ENCODE measurements around the gene FGGY. TPM values are rescaled to one million over a fixed set of nuclear protein-coding genes. Genes with fewer than 3 reads are reported as not detected.

The FGGY gene
- total RNA-seq, 1 donor from 2014 or later = 32.5 TPM

DNA sequence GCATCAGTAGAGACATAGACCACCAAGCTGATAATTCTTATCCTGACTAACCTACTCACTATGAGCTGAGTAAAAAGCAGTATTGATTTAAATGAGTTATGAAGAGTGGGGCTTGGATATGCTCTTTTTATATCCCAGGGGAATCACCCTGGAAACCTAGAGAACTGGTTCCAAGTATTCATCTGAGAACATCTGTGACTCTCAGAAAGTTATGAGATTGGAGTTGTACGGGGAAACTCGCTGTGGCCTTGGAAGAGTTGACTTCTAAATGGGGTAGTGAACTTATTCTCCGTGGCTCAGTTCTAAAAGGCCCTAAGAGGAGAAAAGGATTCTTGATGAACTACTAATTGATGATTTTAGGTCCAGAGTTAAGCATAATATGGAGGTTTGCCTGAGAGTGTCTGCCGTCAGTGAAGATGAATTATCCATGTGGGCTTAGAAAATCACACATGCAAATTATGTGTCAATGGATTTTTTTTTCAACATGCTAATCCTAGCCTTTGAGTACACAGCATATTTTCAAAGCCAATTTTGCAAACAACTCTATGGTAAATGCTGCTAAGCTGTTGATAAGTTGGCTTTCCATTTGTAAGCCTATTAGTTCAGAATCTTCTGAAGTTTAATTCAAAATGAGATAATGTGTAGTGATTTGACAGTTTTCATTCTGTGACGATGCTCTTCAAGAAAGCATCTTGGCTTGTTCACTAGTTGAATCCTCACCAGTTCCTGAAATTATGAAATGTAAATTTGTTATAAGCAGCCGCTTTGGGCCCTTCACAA lies 122.7 kb downstream of the FGGY start:
- Histone ChIP-seq H3K9me3 (ENCODE audit: low read depth) (no peaks in the 10 kb centered on the region), H2AFZ (replicated peaks) (no peak overlapping the region), H3K4me1 (no peaks in the 10 kb centered on the region), H3K27me3 (no peaks in the 10 kb centered on the region), H3K79me2 (ENCODE audit: low read depth) (no peaks in the 10 kb centered on the region), H3F3A (ENCODE audit: low read depth) (no peaks in the 10 kb centered on the region), H3K27ac (no peak overlapping the region), H3K4me3 (no peak overlapping the region), H4K20me1 (ENCODE audit: low read depth) (no peaks in the 10 kb centered on the region), H3K36me3 (no peaks in the 10 kb centered on the region), H3K4me2 (no peak overlapping the region), H3K9ac (no peak overlapping the region)
- Mint-ChIP-seq H3K27me3 (ENCODE audit: insufficient read depth, low read depth) (no peaks in the 10 kb centered on the region), H3K9me3 (no peaks in the 10 kb centered on the region), H3K36me3 (no peaks in the 10 kb centered on the region), H3K4me1 (peaks cover 22% of the 10 kb centered on the region), H3K4me3 (no peak overlapping the region), H3K27ac (no peak overlapping the region)
- DNase-seq (ENCODE audit: low spot score) = no peak
- TF ChIP-seq EZH2 (IDR thresholded peaks at IDR 0.05) = no peak
- no peak for TF ChIP-seq EZH2phosphoT487 (IDR thresholded peaks at IDR 0.05)
- TF ChIP-seq, protein P1, sequence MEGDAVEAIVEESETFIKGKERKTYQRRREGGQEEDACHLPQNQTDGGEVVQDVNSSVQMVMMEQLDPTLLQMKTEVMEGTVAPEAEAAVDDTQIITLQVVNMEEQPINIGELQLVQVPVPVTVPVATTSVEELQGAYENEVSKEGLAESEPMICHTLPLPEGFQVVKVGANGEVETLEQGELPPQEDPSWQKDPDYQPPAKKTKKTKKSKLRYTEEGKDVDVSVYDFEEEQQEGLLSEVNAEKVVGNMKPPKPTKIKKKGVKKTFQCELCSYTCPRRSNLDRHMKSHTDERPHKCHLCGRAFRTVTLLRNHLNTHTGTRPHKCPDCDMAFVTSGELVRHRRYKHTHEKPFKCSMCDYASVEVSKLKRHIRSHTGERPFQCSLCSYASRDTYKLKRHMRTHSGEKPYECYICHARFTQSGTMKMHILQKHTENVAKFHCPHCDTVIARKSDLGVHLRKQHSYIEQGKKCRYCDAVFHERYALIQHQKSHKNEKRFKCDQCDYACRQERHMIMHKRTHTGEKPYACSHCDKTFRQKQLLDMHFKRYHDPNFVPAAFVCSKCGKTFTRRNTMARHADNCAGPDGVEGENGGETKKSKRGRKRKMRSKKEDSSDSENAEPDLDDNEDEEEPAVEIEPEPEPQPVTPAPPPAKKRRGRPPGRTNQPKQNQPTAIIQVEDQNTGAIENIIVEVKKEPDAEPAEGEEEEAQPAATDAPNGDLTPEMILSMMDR (IDR thresholded peaks at IDR 0.05) = no peak

DNA sequence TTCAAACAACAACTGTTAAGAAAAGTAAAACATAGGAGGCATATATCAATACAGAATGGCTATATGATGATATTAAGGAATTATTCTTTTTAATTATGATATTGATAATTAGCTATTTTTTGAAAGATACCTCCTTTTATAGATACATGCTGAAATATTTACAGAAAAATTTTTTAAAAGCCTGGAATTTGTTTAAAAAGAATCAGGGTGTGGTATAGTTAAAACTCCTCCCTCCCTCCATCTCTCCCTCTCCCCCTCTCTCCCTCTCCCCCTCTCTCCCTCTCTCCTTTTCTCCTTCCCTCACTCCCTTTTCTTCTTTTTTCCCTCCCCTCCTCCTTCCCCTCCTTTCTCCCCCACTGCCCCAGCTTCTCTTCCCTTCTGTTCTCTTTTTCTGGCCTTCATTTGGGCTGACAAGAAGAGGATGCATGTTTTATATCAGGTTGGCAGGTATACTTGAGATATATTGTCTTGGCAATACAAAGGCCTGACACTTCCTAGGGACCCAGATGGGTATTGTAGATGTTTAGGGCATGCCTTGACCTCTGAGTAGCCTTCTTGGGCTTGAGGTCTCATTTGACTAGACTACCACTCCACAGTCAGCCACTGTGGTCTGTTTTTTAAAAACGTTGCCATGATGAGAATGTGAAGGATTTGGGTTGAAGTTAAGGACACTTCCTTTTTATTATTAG lies 124.5 kb downstream of the FGGY start:
- Histone ChIP-seq H3K4me1 (no peaks in the 10 kb centered on the region), H3K27me3 (no peaks in the 10 kb centered on the region), H3K9me3 (ENCODE audit: low read depth) (no peaks in the 10 kb centered on the region), H3K79me2 (ENCODE audit: low read depth) (no peaks in the 10 kb centered on the region), H2AFZ (replicated peaks) (no peak overlapping the region), H3K36me3 (no peaks in the 10 kb centered on the region), H3K9ac (no peak overlapping the region), H3K27ac (no peak overlapping the region), H3K4me2 (no peak overlapping the region), H3K4me3 (no peak overlapping the region), H4K20me1 (ENCODE audit: low read depth) (no peaks in the 10 kb centered on the region), H3F3A (ENCODE audit: low read depth) (no peaks in the 10 kb centered on the region)
- Mint-ChIP-seq H3K27ac (no peak overlapping the region), H3K36me3 (no peaks in the 10 kb centered on the region), H3K27me3 (ENCODE audit: insufficient read depth, low read depth) (peaks cover 3% of the 10 kb centered on the region), H3K9me3 (no peaks in the 10 kb centered on the region), H3K4me3 (no peak overlapping the region), H3K4me1 (peaks cover 13% of the 10 kb centered on the region)
- no peak for DNase-seq (ENCODE audit: low spot score)
- TF ChIP-seq EZH2 (IDR thresholded peaks at IDR 0.05) = no peak

DNA sequence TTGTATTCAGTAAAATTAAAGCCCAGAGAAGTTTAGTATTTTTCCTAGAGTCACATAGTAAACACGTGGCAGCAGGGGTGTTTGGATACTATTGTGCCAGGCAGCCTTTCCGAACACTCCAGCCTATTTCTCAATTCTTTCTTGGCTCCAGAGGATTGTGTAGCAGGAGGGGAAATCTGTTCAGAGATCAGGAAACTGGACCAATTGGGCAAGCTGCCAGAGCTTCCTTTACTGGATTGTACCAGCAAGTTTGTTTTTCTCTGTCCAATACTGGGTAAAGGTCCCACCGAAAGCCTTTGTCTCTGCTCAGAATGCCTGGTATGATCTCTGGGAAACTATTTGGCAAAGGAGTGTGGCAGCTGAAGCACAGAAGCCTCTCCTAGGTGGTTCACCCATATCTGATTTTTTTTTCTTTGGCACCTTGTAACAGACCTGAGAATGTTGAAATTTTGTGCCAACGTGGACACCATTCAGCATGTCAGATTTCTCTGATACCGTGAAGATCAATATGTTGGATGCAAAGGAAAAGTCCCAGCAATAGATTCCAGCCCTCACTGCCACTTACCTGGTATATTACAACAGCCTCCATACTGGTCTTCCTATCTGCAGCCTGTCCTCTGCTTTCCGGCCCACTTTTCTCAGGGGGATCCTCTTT lies 126.2 kb downstream of the FGGY start:
- Histone ChIP-seq H4K20me1 (ENCODE audit: low read depth) (no peaks in the 10 kb centered on the region), H2AFZ (replicated peaks) (no peak overlapping the region), H3K4me1 (no peaks in the 10 kb centered on the region), H3K36me3 (no peaks in the 10 kb centered on the region), H3K9me3 (ENCODE audit: low read depth) (no peaks in the 10 kb centered on the region), H3K9ac (no peak overlapping the region), H3F3A (ENCODE audit: low read depth) (no peaks in the 10 kb centered on the region), H3K79me2 (ENCODE audit: low read depth) (no peaks in the 10 kb centered on the region), H3K27me3 (no peaks in the 10 kb centered on the region), H3K4me2 (no peak overlapping the region), H3K4me3 (no peak overlapping the region), H3K27ac (no peak overlapping the region)
- Mint-ChIP-seq H3K27me3 (ENCODE audit: insufficient read depth, low read depth) (peaks cover 3% of the 10 kb centered on the region), H3K36me3 (no peaks in the 10 kb centered on the region), H3K9me3 (no peaks in the 10 kb centered on the region), H3K4me1 (peaks cover 13% of the 10 kb centered on the region), H3K4me3 (no peak overlapping the region), H3K27ac (no peak overlapping the region)
- TF ChIP-seq, protein P1 (IDR thresholded peaks at IDR 0.05) = no peak
- TF ChIP-seq EZH2 (IDR thresholded peaks at IDR 0.05) (no peak), EZH2phosphoT487 (IDR thresholded peaks at IDR 0.05) (no peak)
- no peak for DNase-seq (ENCODE audit: low spot score)

Measured in neural progenitor cell (in vitro differentiated cells).